PC-9 (cell line): Measurements from ENCODE around the gene SENP8.
"Not testable (repeated sequence)": the region's sequence is repeated elsewhere in the genome, so short reads cannot be mapped to it uniquely, and the experiment has no call there.

Experiments
- CTCF ChIP-seq: fragments of 200-600 bp; sonication (generic); conservative IDR thresholded peaks from 2 replicates; pipeline ENCODE4 v1.6.1; 2017; ENCODE audit warnings: mixed run types, antibody characterized with exemption, mild to moderate bottlenecking, moderate library complexity
- EZH2 ChIP-seq: fragments of 200-600 bp; sonication (generic); IDR thresholded peaks from 2 replicates; pipeline ENCODE4 v1.8.0; 2017; ENCODE audit warnings: antibody characterized with exemption, low read depth

- not testable (repeated sequence) for TF ChIP-seq CTCF, EZH2
Observed at GRCh38 chr15:72100551-72100950, 17.7 kb upstream of the SENP8 start.
